ENCODE measurements around the gene TSR2.

Gene TSR2

GRCh38 chrX:54439960-54440871 lies at the start of gene TSR2:
TSR2 (plus strand) TSS chrX:54440404; CDS start chrX:54440422, 18 bp downstream.
- DNase-seq = peak; percentile 86

- no peak for DNase-seq
These were observed 43.1 kb upstream of the TSR2 start for GRCh38 chrX:54397113-54397512.

GRCh38 chrX:54407266-54407665 lies 32.9 kb upstream of the TSR2 start:
- no peak for DNase-seq

- DNase-seq = no peak
These were observed 28.5 kb upstream of the TSR2 start for GRCh38 chrX:54411732-54412131.

GRCh38 chrX:54413753-54414152 lies 26.5 kb upstream of the TSR2 start:
- DNase-seq = no peak

GRCh38 chrX:54415534-54416350 lies 24.5 kb upstream of the TSR2 start:
- DNase-seq = no peak

- DNase-seq = no peak
These were observed 23.2 kb upstream of the TSR2 start for GRCh38 chrX:54416965-54417364.

- DNase-seq = no peak
These were observed 20.5 kb upstream of the TSR2 start for GRCh38 chrX:54419559-54420302.

GRCh38 chrX:54422168-54422567 lies 18.0 kb upstream of the TSR2 start:
- DNase-seq = no peak

GRCh38 chrX:54423161-54423888 lies 16.9 kb upstream of the TSR2 start:
- no peak for DNase-seq

- no peak for DNase-seq
These were observed 12.3 kb upstream of the TSR2 start for GRCh38 chrX:54427837-54428424.

- no peak for DNase-seq
These were observed 9.7 kb upstream of the TSR2 start for GRCh38 chrX:54430519-54430918.

GRCh38 chrX:54435121-54435520 lies 5.1 kb upstream of the TSR2 start:
- no peak for DNase-seq

- DNase-seq = no peak
These were observed 2.6 kb downstream of the TSR2 start for GRCh38 chrX:54442790-54443189.

GRCh38 chrX:54444752-54445151 lies 4.5 kb downstream of the TSR2 start:
- DNase-seq = no peak

- DNase-seq = no peak
These were observed 5.9 kb downstream of the TSR2 start for GRCh38 chrX:54446084-54446483.

- no peak for DNase-seq
These were observed 7.3 kb downstream of the TSR2 start for GRCh38 chrX:54447461-54447860.

- no peak for DNase-seq
These were observed 9.7 kb downstream of the TSR2 start for GRCh38 chrX:54449929-54450328.

GRCh38 chrX:54452920-54453319 lies 12.7 kb downstream of the TSR2 start:
- peak; percentile 20 for DNase-seq

GRCh38 chrX:54470054-54470760 lies 30.0 kb downstream of the TSR2 start:
- no peak for DNase-seq

Data from NCI-H1694 (cell line).